Gastrocnemius medialis (tissue), 4 donors: ENCODE results near the gene INAFM2. TPM values are rescaled to one million over a fixed set of nuclear protein-coding genes. Genes with fewer than 3 reads are reported as not detected.

Experiments
- ATAC-seq, 2 donors: fragments of 150-250 bp; one replicate each; pipeline ENCODE4 v1.9.1; 2016
- DNase-seq, 2 donors: peaks; one replicate each; pipeline ENCODE4 v3.0.0-alpha.2; 2019
- H3K27ac ChIP-seq, 4 donors: fragments of 200-600 bp; sonication (generic); 1 replicate in 1 of 4; 2 replicates in 3 of 4; pipeline ENCODE4 v1.5.1; 2016 to 2018; ENCODE audit warnings: mild to moderate bottlenecking in 2 of 4, moderate library complexity in 1 of 4
- H3K27me3 ChIP-seq, 3 donors: fragments of 200-600 bp; sonication (generic) in 2 of 3; 1 replicate in 1 of 3; 2 replicates in 2 of 3; pipeline versions ENCODE4 v1.5.1 to v1.6.0; 2016 to 2019; ENCODE audit warnings: mild to moderate bottlenecking in 1 of 3, moderate library complexity in 1 of 3
- H3K36me3 ChIP-seq, 2 donors: fragments of 200-600 bp; sonication (generic) in 1 of 2; one replicate each; pipeline ENCODE4 v1.5.1; 2017 to 2018
- H3K4me1 ChIP-seq, 2 donors: fragments of 200-600 bp; sonication (generic) in 1 of 2; one replicate each; pipeline ENCODE4 v1.5.1; 2016 to 2017; ENCODE audit warnings: mild to moderate bottlenecking in 2 of 2
- H3K4me3 ChIP-seq, 4 donors: fragments of 200-600 bp; sonication (generic) in 3 of 4; 1 replicate in 1 of 4; 2 replicates in 3 of 4; pipeline ENCODE4 v1.5.1; 2016 to 2019; ENCODE audit warnings: mild to moderate bottlenecking in 2 of 4
- H3K9me3 ChIP-seq, 3 donors: fragments of 200-600 bp; sonication (generic) in 2 of 3; 1 replicate in 1 of 3; 2 replicates in 2 of 3; pipeline ENCODE4 v1.5.1; 2016 to 2019
- POLR2A ChIP-seq, 2 donors: fragments of 450-650 bp; IDR thresholded peaks; one replicate each; pipeline ENCODE4 v1.6.1; 2017; ENCODE audit warnings: antibody characterized with exemption in 2 of 2, mild to moderate bottlenecking in 2 of 2, moderate library complexity in 2 of 2
- in situ Hi-C, 4 donors: fragments of 200-750 bp; cut with MboI; loops; one replicate each; pipeline versions ENCODE4 v1.15.0 to v1.8.0; 2017; ENCODE audit warnings: low sequenced_read_pairs in 4 of 4
- intact Hi-C: fragments of 100-400 bp; cut with DNase I; formaldehyde crosslinking; loops from one replicate; pipeline ENCODE4 v1.15.1; 2023; ENCODE audit warnings: low total_unique reads
- total RNA-seq, 4 donors: library from RNA; depleted of rRNA; stranded (reverse); fragments of >200 nt; gene quantifications; one replicate each; pipeline versions ENCODE4 v1.1.0 to v1.2.3, GENCODE V29; 2016
- TF ChIP-seq, protein P1 (sequence below), 5 experiments: fragments of 450-650 bp in 3 of 5; fragments of 200-600 bp in 2 of 5; sonication (generic) in 2 of 5; IDR thresholded peaks in 4 of 5; conservative IDR thresholded peaks in 1 of 5; 1 replicate in 4 of 5; 2 replicates in 1 of 5; pipeline ENCODE4 v1.5.1; 2016 to 2019; ENCODE audit warnings: antibody characterized with exemption in 5 of 5, mild to moderate bottlenecking in 3 of 5, moderate library complexity in 3 of 5

INAFM2 gene
- total RNA-seq, 4 donors from 2014 or later, result 17.2 to 28.1 (median 17.7) TPM

DNA sequence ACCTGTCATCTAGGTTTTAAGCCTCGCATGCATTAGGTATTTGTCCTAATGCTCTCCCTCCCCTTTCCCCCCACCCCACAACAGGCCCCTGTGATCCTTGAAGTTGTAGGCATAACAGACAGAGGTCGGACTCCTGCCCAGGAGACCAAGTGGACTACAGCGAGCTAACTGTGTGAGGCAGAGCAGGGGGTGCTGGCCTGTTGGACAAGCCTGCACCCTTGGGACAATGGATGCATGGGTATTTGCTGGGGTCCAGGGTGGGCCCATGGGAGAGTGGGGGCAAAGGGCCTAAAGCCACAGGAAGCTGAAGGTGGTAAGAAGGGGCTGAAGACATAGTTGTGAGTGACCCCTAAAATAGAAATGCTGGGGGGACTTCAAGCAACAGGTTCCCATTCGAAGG is 18.2 kb upstream of the INAFM2 start:
- no peak overlapping the region for H3K4me3 ChIP-seq
- H3K9me3 ChIP-seq, result no peaks in the 10 kb centered on the region
- TF ChIP-seq, protein P1, sequence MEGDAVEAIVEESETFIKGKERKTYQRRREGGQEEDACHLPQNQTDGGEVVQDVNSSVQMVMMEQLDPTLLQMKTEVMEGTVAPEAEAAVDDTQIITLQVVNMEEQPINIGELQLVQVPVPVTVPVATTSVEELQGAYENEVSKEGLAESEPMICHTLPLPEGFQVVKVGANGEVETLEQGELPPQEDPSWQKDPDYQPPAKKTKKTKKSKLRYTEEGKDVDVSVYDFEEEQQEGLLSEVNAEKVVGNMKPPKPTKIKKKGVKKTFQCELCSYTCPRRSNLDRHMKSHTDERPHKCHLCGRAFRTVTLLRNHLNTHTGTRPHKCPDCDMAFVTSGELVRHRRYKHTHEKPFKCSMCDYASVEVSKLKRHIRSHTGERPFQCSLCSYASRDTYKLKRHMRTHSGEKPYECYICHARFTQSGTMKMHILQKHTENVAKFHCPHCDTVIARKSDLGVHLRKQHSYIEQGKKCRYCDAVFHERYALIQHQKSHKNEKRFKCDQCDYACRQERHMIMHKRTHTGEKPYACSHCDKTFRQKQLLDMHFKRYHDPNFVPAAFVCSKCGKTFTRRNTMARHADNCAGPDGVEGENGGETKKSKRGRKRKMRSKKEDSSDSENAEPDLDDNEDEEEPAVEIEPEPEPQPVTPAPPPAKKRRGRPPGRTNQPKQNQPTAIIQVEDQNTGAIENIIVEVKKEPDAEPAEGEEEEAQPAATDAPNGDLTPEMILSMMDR (IDR thresholded peaks at IDR 0.05 in 4 of 5, conservative IDR thresholded peaks at IDR 0.05 in 1 of 5), result no peak
- no peaks in the 10 kb centered on the region for H3K27me3 ChIP-seq
- no peaks in the 10 kb centered on the region for H3K4me1 ChIP-seq
- no peak overlapping the region for H3K27ac ChIP-seq
- no peak for DNase-seq
- intact Hi-C loops (no loop called here), in situ Hi-C loops (no loop called here)
- no peak for ATAC-seq
- H3K36me3 ChIP-seq, result no peaks in the 10 kb centered on the region

DNA sequence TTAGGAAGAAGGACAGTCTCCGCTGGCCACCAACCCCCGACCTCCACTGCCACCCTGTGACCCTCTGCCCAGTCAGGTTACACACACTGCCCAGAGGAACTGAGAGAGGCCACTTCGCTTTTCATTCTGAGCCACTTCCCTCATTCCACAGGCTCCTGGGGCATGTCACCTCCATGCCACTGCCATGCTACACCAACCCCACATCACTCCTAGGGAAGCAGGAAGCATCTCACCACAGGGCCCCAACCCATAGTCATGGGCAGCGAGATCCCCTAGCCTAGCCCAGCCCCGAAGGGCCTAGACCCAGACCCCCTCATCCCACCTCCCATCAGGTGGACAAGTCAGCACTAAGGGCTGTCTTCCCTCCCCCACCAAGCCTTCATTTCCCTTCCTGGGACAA is 17.1 kb upstream of the INAFM2 start:
- intact Hi-C loops, result no loop called here
- DNase-seq, result no peak
- H3K36me3 ChIP-seq, result no peaks in the 10 kb centered on the region
- TF ChIP-seq, protein P1 (IDR thresholded peaks at IDR 0.05 in 4 of 5, conservative IDR thresholded peaks at IDR 0.05 in 1 of 5), result no peak
- TF ChIP-seq POLR2A (IDR thresholded peaks at IDR 0.05), result no peak
- in situ Hi-C loops, result no loop called here
- ATAC-seq, result no peak
- no peaks in the 10 kb centered on the region for H3K4me1 ChIP-seq
- H3K27me3 ChIP-seq, result no peaks in the 10 kb centered on the region
- no peaks in the 10 kb centered on the region for H3K9me3 ChIP-seq
- H3K27ac ChIP-seq, result no peak overlapping the region
- peak overlapping the region in 1 of 4 donors; percentile 27 for H3K4me3 ChIP-seq

DNA sequence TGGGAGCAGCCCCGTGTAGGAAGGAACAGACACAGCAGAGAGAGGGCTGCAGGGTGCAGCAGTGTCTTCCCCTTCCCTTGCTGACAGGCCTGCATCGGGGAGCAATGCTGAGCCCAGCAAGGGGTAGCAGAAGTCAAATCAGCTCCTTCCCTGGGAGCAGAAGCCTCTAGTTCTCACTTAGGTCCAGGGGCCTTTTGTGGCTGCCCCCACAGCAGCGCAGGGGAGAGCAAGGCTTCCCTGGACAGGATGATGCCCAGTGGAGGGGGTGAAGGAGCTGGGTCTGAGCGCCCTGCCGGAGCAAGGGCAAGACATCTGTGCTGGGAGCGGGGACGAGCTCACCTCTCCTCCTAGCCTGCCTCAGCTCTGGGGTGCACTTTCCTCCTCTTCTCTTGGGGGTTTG is 16.6 kb upstream of the INAFM2 start:
- in situ Hi-C loops (no loop called here), intact Hi-C loops (no loop called here)
- DNase-seq, result no peak
- Histone ChIP-seq H3K27ac (no peak overlapping the region), H3K4me3 (peak overlapping the region in 1 of 4 donors; percentile 27), H3K4me1 (no peaks in the 10 kb centered on the region), H3K27me3 (no peaks in the 10 kb centered on the region), H3K9me3 (no peaks in the 10 kb centered on the region), H3K36me3 (no peaks in the 10 kb centered on the region)
- no peak for TF ChIP-seq POLR2A (IDR thresholded peaks at IDR 0.05)
- TF ChIP-seq, protein P1 (IDR thresholded peaks at IDR 0.05 in 4 of 5, conservative IDR thresholded peaks at IDR 0.05 in 1 of 5), result no peak
- ATAC-seq, result no peak

DNA sequence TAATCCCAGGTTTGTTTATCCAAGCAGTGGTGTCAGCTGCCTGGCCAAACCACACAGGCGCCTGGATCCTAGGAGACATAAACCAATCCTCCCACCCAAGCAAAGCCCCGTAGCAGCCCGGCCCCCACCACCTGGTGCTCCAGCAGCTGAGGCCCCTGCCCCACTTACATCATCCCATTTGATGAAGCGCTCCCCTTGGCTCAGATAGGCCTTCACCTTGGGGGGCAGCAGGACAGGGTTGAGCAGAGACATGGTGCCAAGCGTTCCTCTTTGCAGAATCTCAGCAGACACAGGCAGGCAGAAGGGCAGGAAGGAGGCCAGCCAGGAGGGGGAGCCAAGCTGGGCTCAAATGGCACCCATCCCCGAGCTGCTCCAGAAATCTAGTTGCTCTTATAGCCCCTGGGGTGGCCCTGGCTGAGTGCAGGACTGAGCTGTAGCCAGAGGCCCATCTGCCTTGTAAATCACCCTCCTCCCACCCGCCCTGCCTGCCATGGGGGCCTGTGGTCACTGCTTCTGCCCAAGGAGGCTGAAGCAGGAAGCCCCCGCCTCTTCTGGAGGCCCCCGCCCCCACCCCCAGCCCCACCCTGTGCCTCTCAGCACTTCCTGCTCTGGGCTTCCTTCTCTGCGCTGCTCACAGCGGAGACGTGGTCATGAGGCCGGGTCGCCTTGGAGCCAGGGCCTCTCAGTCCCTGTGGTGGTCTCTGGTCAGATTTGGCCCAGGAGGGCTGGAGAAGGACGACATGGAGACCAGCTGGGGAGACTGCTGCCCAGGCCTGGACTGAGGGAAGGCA is 15.9 kb upstream of the INAFM2 start, which contains the start of gene PLCB2:
TSS of gene PLCB2 (minus strand) at position 515 of the 791 bp plus-strand sequence. CDS start at position 252, 263 bp downstream.
- TF ChIP-seq, protein P1 (IDR thresholded peaks at IDR 0.05 in 4 of 5, conservative IDR thresholded peaks at IDR 0.05 in 1 of 5), result no peak
- no peak for TF ChIP-seq POLR2A (IDR thresholded peaks at IDR 0.05)
- H3K27me3 ChIP-seq, result no peaks in the 10 kb centered on the region
- H3K4me1 ChIP-seq, result no peaks in the 10 kb centered on the region
- no peak for ATAC-seq
- H3K27ac ChIP-seq, result peak within 1 kb of the TSS in 1 of 4 donors; percentile 25
- H3K36me3 ChIP-seq, result no peaks in the 10 kb centered on the region
- in situ Hi-C loops (no loop called here), intact Hi-C loops (no loop called here)
- H3K4me3 ChIP-seq, result peak within 1 kb of the TSS in 1 of 4 donors; percentile 27
- H3K9me3 ChIP-seq, result no peaks in the 10 kb centered on the region
- peak in 1 of 2 donors; percentile 31 for DNase-seq
